Thoracic aorta endothelial cell (primary cell): Measurements from ENCODE around the gene SCARB1. TPM values are rescaled to one million over a fixed set of nuclear protein-coding genes. Genes with fewer than 3 reads are reported as not detected.

ENCODE experiments used
- small RNA-seq: library from RNA; depleted of rRNA; stranded (forward); fragments of <200 nt; gene quantifications from one replicate; pipeline ENCODE3, GENCODE V24; 2012
- total RNA-seq: library from RNA; depleted of rRNA; stranded (reverse); fragments of >200 nt; gene quantifications from 2 replicates; pipeline ENCODE4 v1.2.3, GENCODE V29; 2012

Gene SCARB1
- 45.7 and 121 TPM in 2 replicates for total RNA-seq

GRCh38 chr12:124863416-124864325, at the start of gene SCARB1:
TSS of gene SCARB1 (minus strand) at chr12:124863864. CDS start at chr12:124863720, 144 bp downstream.

Small RNA genes within 50 kb of the gene (small RNA-seq; reads per million reads assigned to genes)
- not detected for gene RNU6-927P

Other genes with a start within 250 kb of the SCARB1 start
- 1,000 and 1,364 TPM in 2 replicates for gene UBC, start 50.8 kb upstream of the SCARB1 start, total RNA-seq
- gene DHX37, start 125.3 kb upstream of the SCARB1 start, total RNA-seq = 18.2 and 23.8 TPM in 2 replicates
- gene BRI3BP, start 129.8 kb upstream of the SCARB1 start, total RNA-seq = 10.0 and 14.1 TPM in 2 replicates
- 24.5 and 30.3 TPM in 2 replicates for gene AACS, start 201.6 kb upstream of the SCARB1 start, total RNA-seq